Uterus (tissue), 2 donors: ENCODE results near the gene B3GALT5.

Experiments used
- POLR2A ChIP-seq, 2 donors: fragments of 450-650 bp; IDR thresholded peaks; one replicate each; pipeline ENCODE4 v1.6.1; 2016; ENCODE audit warnings: antibody characterized with exemption in 2 of 2, mild to moderate bottlenecking in 1 of 2, moderate library complexity in 1 of 2
- TF ChIP-seq, protein P1 (sequence below), 4 experiments: fragments of 200-600 bp in 2 of 4; fragments of 450-650 bp in 2 of 4; sonication (generic) in 2 of 4; IDR thresholded peaks; one replicate each; pipeline ENCODE4 v1.5.1; 2016 to 2019; ENCODE audit warnings: antibody characterized with exemption in 4 of 4, mild to moderate bottlenecking in 2 of 4, moderate library complexity in 1 of 4

DNA sequence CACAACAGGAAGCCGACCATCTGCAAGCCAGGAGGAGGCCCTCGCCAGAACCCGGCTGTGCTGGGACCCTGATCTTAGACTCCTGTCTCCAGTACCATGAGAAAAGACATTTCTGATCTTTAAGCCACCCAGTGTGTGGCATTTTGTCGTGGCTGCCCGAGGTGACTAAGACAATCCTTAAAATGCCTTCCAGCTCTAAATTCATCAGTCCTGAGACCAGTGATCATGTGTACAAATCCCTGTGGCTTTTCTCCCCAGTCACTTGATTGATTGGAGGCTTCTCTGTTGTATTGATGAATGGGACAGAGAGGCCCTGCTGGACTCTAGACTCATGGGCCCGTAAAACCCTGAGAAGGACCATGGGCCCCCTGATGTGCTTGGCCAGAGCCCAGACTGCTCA is 36.1 kb downstream of the B3GALT5 start:
- TF ChIP-seq POLR2A (IDR thresholded peaks at IDR 0.05): no peak
- TF ChIP-seq, protein P1, sequence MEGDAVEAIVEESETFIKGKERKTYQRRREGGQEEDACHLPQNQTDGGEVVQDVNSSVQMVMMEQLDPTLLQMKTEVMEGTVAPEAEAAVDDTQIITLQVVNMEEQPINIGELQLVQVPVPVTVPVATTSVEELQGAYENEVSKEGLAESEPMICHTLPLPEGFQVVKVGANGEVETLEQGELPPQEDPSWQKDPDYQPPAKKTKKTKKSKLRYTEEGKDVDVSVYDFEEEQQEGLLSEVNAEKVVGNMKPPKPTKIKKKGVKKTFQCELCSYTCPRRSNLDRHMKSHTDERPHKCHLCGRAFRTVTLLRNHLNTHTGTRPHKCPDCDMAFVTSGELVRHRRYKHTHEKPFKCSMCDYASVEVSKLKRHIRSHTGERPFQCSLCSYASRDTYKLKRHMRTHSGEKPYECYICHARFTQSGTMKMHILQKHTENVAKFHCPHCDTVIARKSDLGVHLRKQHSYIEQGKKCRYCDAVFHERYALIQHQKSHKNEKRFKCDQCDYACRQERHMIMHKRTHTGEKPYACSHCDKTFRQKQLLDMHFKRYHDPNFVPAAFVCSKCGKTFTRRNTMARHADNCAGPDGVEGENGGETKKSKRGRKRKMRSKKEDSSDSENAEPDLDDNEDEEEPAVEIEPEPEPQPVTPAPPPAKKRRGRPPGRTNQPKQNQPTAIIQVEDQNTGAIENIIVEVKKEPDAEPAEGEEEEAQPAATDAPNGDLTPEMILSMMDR (IDR thresholded peaks at IDR 0.05): no peak
